ENCODE results near the gene TECR. TPM values are rescaled to one million over a fixed set of nuclear protein-coding genes. Genes with fewer than 3 reads are reported as not detected.

TECR gene
- total and polyA plus RNA-seq, 9 of the 15 experiments (the other 6 are each of a cell fraction or from before 2014, with no cell fraction given): 29.3 to 211 (median 81.4) TPM

GRCh38 chr19:14517840-14518505, 11.4 kb upstream of the TECR start, which contains the start of gene DNAJB1 (continued):
- peak; percentile 69 for TF ChIP-seq CXXC5 (CRISPR knock-in tag; IDR thresholded peaks at IDR 0.05)
- TF ChIP-seq ZNF134 (CRISPR knock-in tag; conservative IDR thresholded peaks at IDR 0.05): no peak
- peak; percentile 63; the same call in 1 of the 2 replicates for TF ChIP-seq SLC30A9 (CRISPR knock-in tag; IDR thresholded peaks at IDR 0.05)
- no peak for TF ChIP-seq ZNF143 (CRISPR knock-in tag; IDR thresholded peaks at IDR 0.05)
- TF ChIP-seq KLF16 (IDR thresholded peaks at IDR 0.05): no peak
- TF ChIP-seq THAP12 (CRISPR knock-in tag; IDR thresholded peaks at IDR 0.05): peak; percentile 81; the same call in 1 of the 2 replicates
- peak in 1 of 3 experiments; percentile 64; a peak in 4 of 6 replicates for TF ChIP-seq ZBTB11 (CRISPR knock-in tag; IDR thresholded peaks at IDR 0.05)
- peak; percentile 78; the same call in 1 of the 2 replicates for TF ChIP-seq GATAD2B (IDR thresholded peaks at IDR 0.05; ENCODE audit: borderline replicate concordance)
- TF ChIP-seq ZBTB17 (CRISPR knock-in tag; IDR thresholded peaks at IDR 0.05): peak; percentile 64; the same call in 1 of the 2 replicates
- TF ChIP-seq HMGXB4 (CRISPR knock-in tag; IDR thresholded peaks at IDR 0.05): no peak
- peak; percentile 87; the same call in 1 of the 2 replicates for TF ChIP-seq CBX1 (IDR thresholded peaks at IDR 0.05; ENCODE audit: low read depth)
- TF ChIP-seq RBM22 (IDR thresholded peaks at IDR 0.05; ENCODE audit: low read depth, low read length, poor library complexity, severe bottlenecking): peak; percentile 87
- TF ChIP-seq, protein P1, sequence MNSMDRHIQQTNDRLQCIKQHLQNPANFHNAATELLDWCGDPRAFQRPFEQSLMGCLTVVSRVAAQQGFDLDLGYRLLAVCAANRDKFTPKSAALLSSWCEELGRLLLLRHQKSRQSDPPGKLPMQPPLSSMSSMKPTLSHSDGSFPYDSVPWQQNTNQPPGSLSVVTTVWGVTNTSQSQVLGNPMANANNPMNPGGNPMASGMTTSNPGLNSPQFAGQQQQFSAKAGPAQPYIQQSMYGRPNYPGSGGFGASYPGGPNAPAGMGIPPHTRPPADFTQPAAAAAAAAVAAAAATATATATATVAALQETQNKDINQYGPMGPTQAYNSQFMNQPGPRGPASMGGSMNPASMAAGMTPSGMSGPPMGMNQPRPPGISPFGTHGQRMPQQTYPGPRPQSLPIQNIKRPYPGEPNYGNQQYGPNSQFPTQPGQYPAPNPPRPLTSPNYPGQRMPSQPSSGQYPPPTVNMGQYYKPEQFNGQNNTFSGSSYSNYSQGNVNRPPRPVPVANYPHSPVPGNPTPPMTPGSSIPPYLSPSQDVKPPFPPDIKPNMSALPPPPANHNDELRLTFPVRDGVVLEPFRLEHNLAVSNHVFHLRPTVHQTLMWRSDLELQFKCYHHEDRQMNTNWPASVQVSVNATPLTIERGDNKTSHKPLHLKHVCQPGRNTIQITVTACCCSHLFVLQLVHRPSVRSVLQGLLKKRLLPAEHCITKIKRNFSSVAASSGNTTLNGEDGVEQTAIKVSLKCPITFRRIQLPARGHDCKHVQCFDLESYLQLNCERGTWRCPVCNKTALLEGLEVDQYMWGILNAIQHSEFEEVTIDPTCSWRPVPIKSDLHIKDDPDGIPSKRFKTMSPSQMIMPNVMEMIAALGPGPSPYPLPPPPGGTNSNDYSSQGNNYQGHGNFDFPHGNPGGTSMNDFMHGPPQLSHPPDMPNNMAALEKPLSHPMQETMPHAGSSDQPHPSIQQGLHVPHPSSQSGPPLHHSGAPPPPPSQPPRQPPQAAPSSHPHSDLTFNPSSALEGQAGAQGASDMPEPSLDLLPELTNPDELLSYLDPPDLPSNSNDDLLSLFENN (IDR thresholded peaks at IDR 0.05; ENCODE audit: low read depth in 2 of 2, low read length in 2 of 2): peak in 1 of 2 experiments; percentile 79; a peak in 2 of 4 replicates
- peak; percentile 41; the same call in 1 of the 2 replicates for TF ChIP-seq ESRRA (IDR thresholded peaks at IDR 0.05; ENCODE audit: borderline replicate concordance, low read depth)
- peak; percentile 93 for TF ChIP-seq POLR2B (IDR thresholded peaks at IDR 0.05; ENCODE audit: low read depth, partially characterized antibody)
- peak; percentile 77 for TF ChIP-seq EP400 (IDR thresholded peaks at IDR 0.05)
